ENCODE measurements around the gene SLC34A3.
"Not testable (repeated sequence)": the region's sequence is repeated elsewhere in the genome, so short reads cannot be mapped to it uniquely, and the experiment has no call there.

DNA sequence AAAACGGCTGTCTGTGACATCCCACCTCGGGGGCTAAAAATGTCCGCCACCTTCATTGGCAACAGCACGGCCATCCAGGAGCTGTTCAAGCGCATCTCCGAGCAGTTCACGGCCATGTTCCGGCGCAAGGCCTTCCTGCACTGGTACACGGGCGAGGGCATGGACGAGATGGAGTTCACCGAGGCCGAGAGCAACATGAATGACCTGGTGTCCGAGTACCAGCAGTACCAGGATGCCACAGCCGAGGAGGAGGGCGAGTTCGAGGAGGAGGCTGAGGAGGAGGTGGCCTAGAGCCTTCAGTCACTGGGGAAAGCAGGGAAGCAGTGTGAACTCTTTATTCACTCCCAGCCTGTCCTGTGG is 12.5 kb downstream of the SLC34A3 start:
- TF ChIP-seq EZH2phosphoT487, EZH2 (IDR thresholded peaks at IDR 0.05): not testable (repeated sequence)

Measured in neural progenitor cell (in vitro differentiated cells).